ENCODE results near the gene BLOC1S4.
A peak's percentile ranks its signal among the peaks of the same experiment; 100 is the strongest.

The BLOC1S4 gene

GRCh38 chr4:6727081-6727942, 11.3 kb downstream of the BLOC1S4 start:
- Histone ChIP-seq H3K4ac (ENCODE audit: low read length) (no peak overlapping the region), H3K27me3 (ENCODE audit: control insufficient read depth in 3 of 3, insufficient read depth in 3 of 3, low read depth in 1 of 3, low read length in 3 of 3) (peaks cover 0 to 3% (median 0%) of the 10 kb centered on the region in 3 experiments), H3K23ac (ENCODE audit: low read depth, low read length, poor library complexity) (no peak overlapping the region), H4K8ac (ENCODE audit: low read depth, low read length) (no peak overlapping the region), H3K4me3 (ENCODE audit: low read length in 2 of 2) (peak overlapping the region in 1 of 2 donors; percentile 41), H4K91ac (ENCODE audit: low read depth, low read length, poor library complexity) (no peak overlapping the region), H3K14ac (ENCODE audit: low read length) (no peak overlapping the region), H2BK120ac (ENCODE audit: low read depth, low read length) (no peak overlapping the region), H3K4me1 (ENCODE audit: control insufficient read depth in 2 of 2, insufficient read depth in 1 of 2, low read depth in 1 of 2, low read length in 2 of 2) (peaks cover 15 to 32% of the 10 kb centered on the region in 2 donors), H2BK5ac (ENCODE audit: low read length) (no peak overlapping the region), H2BK15ac (ENCODE audit: low read length) (peak overlapping the region; percentile 27), H3K4me2 (ENCODE audit: insufficient read depth, low read length, poor library complexity, severe bottlenecking) (peak overlapping the region; percentile 36), H2AFZ (ENCODE audit: low read length) (peak overlapping the region; percentile 98), H3K79me1 (ENCODE audit: low read depth, low read length) (peaks cover 3% of the 10 kb centered on the region), H3K18ac (ENCODE audit: low read length) (peak overlapping the region; percentile 84), H2BK12ac (ENCODE audit: low read length) (no peak overlapping the region), H3K9ac (ENCODE audit: low read depth, low read length, poor library complexity) (no peak overlapping the region), H2AK5ac (ENCODE audit: low read depth, low read length) (peak overlapping the region; percentile 38), H3K9me3 (replicated peaks in 1 of 2; ENCODE audit: control insufficient read depth in 2 of 2, insufficient read depth in 1 of 2, low read depth in 1 of 2, low read length in 2 of 2) (peaks cover 0 to 3% of the 10 kb centered on the region in 2 donors), H3K36me3 (replicated peaks in 1 of 2; ENCODE audit: control insufficient read depth in 2 of 2, insufficient read depth in 2 of 2, low read length in 2 of 2) (no peaks in the 10 kb centered on the region), H3K27ac (replicated peaks; ENCODE audit: low read length) (peak overlapping the region; percentile 21)
- WGBS, 2 donors (ENCODE audit: extremely low coverage in 2 of 2, insufficient read length in 2 of 2, insufficient replicate concordance in 1 of 2), result no CpG with 5 or more reads among the region's 31 CpGs
- peak; percentile 67 for DNase-seq (ENCODE audit: low spot score)

DNA sequence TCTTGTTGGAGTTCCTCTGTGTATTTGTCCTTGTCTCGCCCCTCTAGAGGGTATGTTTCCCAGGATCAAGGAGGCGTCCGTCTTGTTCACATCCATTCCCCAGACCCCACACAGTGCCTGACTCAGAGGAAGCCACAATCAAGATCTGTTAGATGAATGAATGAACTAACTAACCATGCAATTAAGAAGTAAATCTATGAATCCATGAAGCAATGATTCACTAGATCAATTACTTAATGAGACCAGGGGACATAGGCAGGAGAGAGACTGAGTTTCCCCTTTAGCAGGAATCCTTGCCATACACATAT, 11.9 kb downstream of the BLOC1S4 start:
- Histone ChIP-seq H4K8ac (ENCODE audit: low read depth, low read length) (no peak overlapping the region), H2AFZ (ENCODE audit: low read length) (peak overlapping the region; percentile 71), H3K79me1 (ENCODE audit: low read depth, low read length) (peaks cover 3% of the 10 kb centered on the region), H3K23ac (ENCODE audit: low read depth, low read length, poor library complexity) (no peak overlapping the region), H2AK5ac (ENCODE audit: low read depth, low read length) (no peak overlapping the region), H3K4me1 (ENCODE audit: control insufficient read depth in 2 of 2, insufficient read depth in 1 of 2, low read depth in 1 of 2, low read length in 2 of 2) (peaks cover 15 to 32% of the 10 kb centered on the region in 2 donors), H3K9ac (ENCODE audit: low read depth, low read length, poor library complexity) (no peak overlapping the region), H2BK120ac (ENCODE audit: low read depth, low read length) (no peak overlapping the region), H3K36me3 (replicated peaks in 1 of 2; ENCODE audit: control insufficient read depth in 2 of 2, insufficient read depth in 2 of 2, low read length in 2 of 2) (no peaks in the 10 kb centered on the region), H2BK5ac (ENCODE audit: low read length) (no peak overlapping the region), H3K9me3 (replicated peaks in 1 of 2; ENCODE audit: control insufficient read depth in 2 of 2, insufficient read depth in 1 of 2, low read depth in 1 of 2, low read length in 2 of 2) (peaks cover 0 to 3% of the 10 kb centered on the region in 2 donors), H2BK15ac (ENCODE audit: low read length) (no peak overlapping the region), H3K4ac (ENCODE audit: low read length) (no peak overlapping the region), H4K91ac (ENCODE audit: low read depth, low read length, poor library complexity) (no peak overlapping the region), H3K27me3 (ENCODE audit: control insufficient read depth in 3 of 3, insufficient read depth in 3 of 3, low read depth in 1 of 3, low read length in 3 of 3) (peaks cover 0 to 3% (median 0%) of the 10 kb centered on the region in 3 experiments), H3K4me3 (ENCODE audit: low read length in 2 of 2) (peak overlapping the region in 1 of 2 donors; percentile 11), H3K4me2 (ENCODE audit: insufficient read depth, low read length, poor library complexity, severe bottlenecking) (no peak overlapping the region), H3K27ac (replicated peaks; ENCODE audit: low read length) (no peak overlapping the region), H3K14ac (ENCODE audit: low read length) (no peak overlapping the region), H2BK12ac (ENCODE audit: low read length) (no peak overlapping the region), H3K18ac (ENCODE audit: low read length) (no peak overlapping the region)
- DNase-seq (ENCODE audit: low spot score), result no peak
- no CpG with 5 or more reads among the region's 3 CpGs for WGBS, 2 donors (ENCODE audit: extremely low coverage in 2 of 2, insufficient read length in 2 of 2, insufficient replicate concordance in 1 of 2)

GRCh38 chr4:6728320-6729029, 12.5 kb downstream of the BLOC1S4 start:
- no peak for DNase-seq (ENCODE audit: low spot score)
- Histone ChIP-seq H3K4me2 (ENCODE audit: insufficient read depth, low read length, poor library complexity, severe bottlenecking) (no peak overlapping the region), H4K91ac (ENCODE audit: low read depth, low read length, poor library complexity) (no peak overlapping the region), H3K4ac (ENCODE audit: low read length) (no peak overlapping the region), H2BK15ac (ENCODE audit: low read length) (no peak overlapping the region), H3K9me3 (replicated peaks in 1 of 2; ENCODE audit: control insufficient read depth in 2 of 2, insufficient read depth in 1 of 2, low read depth in 1 of 2, low read length in 2 of 2) (peaks cover 0 to 3% of the 10 kb centered on the region in 2 donors), H2BK120ac (ENCODE audit: low read depth, low read length) (peak overlapping the region; percentile 7), H3K18ac (ENCODE audit: low read length) (peak overlapping the region; percentile 20), H3K27ac (replicated peaks; ENCODE audit: low read length) (no peak overlapping the region), H3K14ac (ENCODE audit: low read length) (no peak overlapping the region), H3K36me3 (replicated peaks in 1 of 2; ENCODE audit: control insufficient read depth in 2 of 2, insufficient read depth in 2 of 2, low read length in 2 of 2) (no peaks in the 10 kb centered on the region), H3K9ac (ENCODE audit: low read depth, low read length, poor library complexity) (no peak overlapping the region), H2BK12ac (ENCODE audit: low read length) (no peak overlapping the region), H2AFZ (ENCODE audit: low read length) (no peak overlapping the region), H4K8ac (ENCODE audit: low read depth, low read length) (no peak overlapping the region), H2BK5ac (ENCODE audit: low read length) (no peak overlapping the region), H3K4me3 (ENCODE audit: low read length in 2 of 2) (no peak overlapping the region), H3K79me1 (ENCODE audit: low read depth, low read length) (peaks cover 3% of the 10 kb centered on the region), H3K23ac (ENCODE audit: low read depth, low read length, poor library complexity) (no peak overlapping the region), H3K27me3 (ENCODE audit: control insufficient read depth in 3 of 3, insufficient read depth in 3 of 3, low read depth in 1 of 3, low read length in 3 of 3) (peaks cover 0 to 3% (median 0%) of the 10 kb centered on the region in 3 experiments), H2AK5ac (ENCODE audit: low read depth, low read length) (peak overlapping the region; percentile 36), H3K4me1 (ENCODE audit: control insufficient read depth in 2 of 2, insufficient read depth in 1 of 2, low read depth in 1 of 2, low read length in 2 of 2) (peaks cover 15 to 32% of the 10 kb centered on the region in 2 donors)
- WGBS, 2 donors (ENCODE audit: extremely low coverage in 2 of 2, insufficient read length in 2 of 2, insufficient replicate concordance in 1 of 2), result no CpG with 5 or more reads among the region's 15 CpGs

Data from neuronal stem cell (in vitro differentiated cells).